K562 (cell line): ENCODE results near the gene CEP135. TPM values are rescaled to one million over a fixed set of nuclear protein-coding genes. Genes with fewer than 3 reads are reported as not detected.

Experiments
- CREB3 ChIP-seq: fragments of 450-650 bp; conservative IDR thresholded peaks from 2 replicates; pipeline ENCODE4 v1.6.1; 2016; ENCODE audit warnings: missing genetic modification characterization, low read depth, mild to moderate bottlenecking, missing compliant biosample characterization, moderate library complexity
- MAFG ChIP-seq: fragments of 450-650 bp; conservative IDR thresholded peaks from 2 replicates; pipeline ENCODE4 v1.6.1; 2016; ENCODE audit warnings: missing genetic modification characterization, missing compliant biosample characterization
- ZKSCAN1 ChIP-seq: fragments of 150-350 bp; IDR thresholded peaks from 2 replicates; pipeline ENCODE4 v1.6.1; 2016; ENCODE audit warnings: low read depth, low read length
- ZNF318 ChIP-seq, 2 experiments: fragments of 450-650 bp; IDR thresholded peaks; 2 replicates each; pipeline ENCODE4 v1.6.1; 2016; ENCODE audit warnings: mild to moderate bottlenecking in 2 of 2, borderline replicate concordance in 1 of 2, low read depth in 1 of 2, moderate library complexity in 1 of 2
- polyA plus RNA-seq, 8 experiments: library from polyadenylated mRNA; depleted of rRNA in 4 of 8; stranded (reverse) in 5 of 8; unstranded in 3 of 8; fragments of >200 nt; fragmentation: Nextera tagmentation in 2 of 8; fragmentation: Illumina TruSeq in 1 of 8; extraction: Ambion mirVana in 2 of 8; extraction: Trizol in 1 of 8; gene quantifications; 2 replicates each; pipeline versions ENCODE4 v1.2.1 to v1.2.3, GENCODE V29; 2011 to 2014; ENCODE audit warnings: inconsistent platforms in 1 of 8, missing spikeins in 1 of 8
- total RNA-seq, 7 experiments: library from RNA; depleted of rRNA in 6 of 7; stranded (reverse); fragments of >200 nt in 6 of 7; fragmentation: Illumina TruSeq in 2 of 7; extraction: Trizol in 2 of 7; gene quantifications; 2 replicates each; pipeline versions ENCODE4 v1.2.1 to v1.2.3, GENCODE V29; 2011 to 2021; ENCODE audit warnings: low replicate concordance in 1 of 7

The CEP135 gene
- total and polyA plus RNA-seq, 9 of the 15 experiments (the other 6 are each of a cell fraction or from before 2014, with no cell fraction given), result 3.1 to 18.9 (median 15.3) TPM

DNA sequence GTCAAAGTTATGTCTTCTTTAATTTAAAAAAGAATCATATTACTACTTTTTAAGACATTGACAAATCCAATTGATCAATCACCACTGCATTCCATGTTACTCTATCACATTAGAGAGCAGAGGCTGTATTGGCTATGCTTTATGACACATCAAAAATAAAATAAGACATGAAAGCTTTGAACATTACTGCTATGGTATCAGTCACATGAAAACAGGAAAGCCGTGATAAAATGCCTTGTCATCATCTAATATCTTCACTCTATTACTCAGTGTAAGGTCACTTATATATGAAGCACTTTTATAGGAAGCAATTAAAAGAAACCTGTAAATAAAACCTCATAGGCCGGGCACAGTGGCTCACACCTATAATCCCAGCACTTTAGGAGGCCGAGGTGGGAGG, 27.7 kb upstream of the CEP135 start (continued):
- TF ChIP-seq ZNF318 (IDR thresholded peaks at IDR 0.05; ENCODE audit: borderline replicate concordance in 1 of 2, low read depth in 1 of 2) (no peak), CREB3 (tag) (no peak), MAFG (tag) (peak; percentile 31; the same call in 1 of the 2 replicates), ZKSCAN1 (no peak)
